IPS-18c (cell line): ENCODE measurements around the gene DCP1B.

Experiments
- H3K4me3 ChIP-seq: 2 replicates; pipeline ENCODE4 v1.7.0; 2013; ENCODE audit warnings: low read depth, mild to moderate bottlenecking, low read length, moderate library complexity; ENCODE audit not compliant: insufficient read depth
- H3K9me3 ChIP-seq: one replicate; pipeline ENCODE4 v1.6.1; 2013; ENCODE audit warnings: mild to moderate bottlenecking, low read length, moderate library complexity; ENCODE audit not compliant: control insufficient read depth, insufficient read depth

The DCP1B gene

GRCh38 chr12:1930803-1931597 is 73.3 kb downstream of the DCP1B start:
- no peaks in the 10 kb centered on the region for H3K9me3 ChIP-seq

GRCh38 chr12:1929985-1930802 is 74.1 kb downstream of the DCP1B start:
- no peaks in the 10 kb centered on the region for H3K9me3 ChIP-seq
- H3K4me3 ChIP-seq, result no peak overlapping the region

More at GRCh38 chr12:1930803-1931597, 73.3 kb downstream of the DCP1B start:
- H3K4me3 ChIP-seq, result no peak overlapping the region

DNA sequence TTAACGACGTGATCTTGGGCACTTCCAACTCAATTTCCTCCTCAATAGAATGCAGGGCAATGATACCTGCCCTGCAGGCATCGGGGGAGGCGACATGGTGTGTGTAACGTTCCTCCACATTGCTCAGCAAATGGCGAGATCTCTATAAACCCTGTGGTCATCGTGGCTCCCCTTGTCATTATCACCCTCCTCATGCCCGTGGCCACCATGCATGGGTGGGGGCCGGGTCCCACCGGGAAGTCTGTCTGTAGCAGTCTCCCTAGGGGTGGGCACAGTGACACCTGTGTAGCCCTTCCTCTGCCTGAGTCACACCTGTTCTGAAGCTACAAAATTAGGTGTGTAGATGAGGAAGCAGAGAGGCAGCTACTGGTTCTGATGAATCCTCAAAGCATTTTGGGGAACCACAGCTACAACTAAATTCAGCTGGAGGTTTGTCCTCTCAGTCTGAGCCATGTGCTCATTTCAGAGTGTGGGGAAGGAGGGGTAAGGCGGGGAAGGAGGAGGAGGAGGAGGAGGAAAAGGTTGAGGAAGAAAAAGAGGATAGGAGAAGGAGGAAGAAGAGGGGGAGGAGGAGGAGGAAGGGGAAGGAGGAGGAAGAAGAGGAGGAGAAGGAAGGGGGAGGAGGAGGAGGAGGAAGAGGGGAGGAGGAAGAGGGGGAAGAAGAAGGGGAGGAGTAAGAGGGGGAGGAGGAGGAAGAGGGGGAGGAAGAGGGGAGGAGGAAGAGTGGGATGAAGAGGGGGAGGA is 74.8 kb downstream of the DCP1B start:
- Histone ChIP-seq H3K4me3 (no peak overlapping the region), H3K9me3 (no peaks in the 10 kb centered on the region)

DNA sequence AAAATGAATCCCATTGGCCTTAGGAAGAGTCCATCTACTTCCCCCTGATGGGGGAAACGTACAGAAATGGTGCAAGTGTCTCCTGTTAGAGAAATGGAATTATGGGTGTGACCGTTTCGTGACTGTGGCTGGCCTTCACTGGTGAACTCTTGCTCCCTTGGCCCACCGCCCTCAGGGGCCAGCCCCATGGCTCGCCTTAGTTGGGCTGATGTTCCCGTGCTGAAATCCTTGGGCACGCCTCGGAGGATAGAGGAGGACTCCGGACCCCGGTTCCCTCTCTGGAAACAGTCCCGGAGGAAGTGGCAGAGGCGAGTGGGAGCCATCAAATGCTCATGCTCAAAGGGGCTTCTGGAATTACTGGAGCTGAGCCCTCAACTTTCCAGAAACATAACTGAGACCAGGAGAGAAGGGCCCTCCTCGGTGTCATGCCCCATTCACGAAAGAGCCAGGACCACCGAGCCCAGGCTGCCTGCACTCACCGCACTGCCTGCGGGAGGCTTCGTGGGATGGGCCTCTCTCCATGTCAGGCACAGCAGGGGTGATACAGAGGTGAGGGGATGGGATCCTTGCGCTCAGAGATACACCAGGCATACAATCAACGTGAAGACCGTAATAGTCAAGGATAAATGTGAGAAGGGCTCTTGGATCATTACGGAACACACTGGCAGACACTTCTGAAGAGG is 75.7 kb downstream of the DCP1B start:
- H3K9me3 ChIP-seq, result no peaks in the 10 kb centered on the region
- H3K4me3 ChIP-seq, result no peak overlapping the region

DNA sequence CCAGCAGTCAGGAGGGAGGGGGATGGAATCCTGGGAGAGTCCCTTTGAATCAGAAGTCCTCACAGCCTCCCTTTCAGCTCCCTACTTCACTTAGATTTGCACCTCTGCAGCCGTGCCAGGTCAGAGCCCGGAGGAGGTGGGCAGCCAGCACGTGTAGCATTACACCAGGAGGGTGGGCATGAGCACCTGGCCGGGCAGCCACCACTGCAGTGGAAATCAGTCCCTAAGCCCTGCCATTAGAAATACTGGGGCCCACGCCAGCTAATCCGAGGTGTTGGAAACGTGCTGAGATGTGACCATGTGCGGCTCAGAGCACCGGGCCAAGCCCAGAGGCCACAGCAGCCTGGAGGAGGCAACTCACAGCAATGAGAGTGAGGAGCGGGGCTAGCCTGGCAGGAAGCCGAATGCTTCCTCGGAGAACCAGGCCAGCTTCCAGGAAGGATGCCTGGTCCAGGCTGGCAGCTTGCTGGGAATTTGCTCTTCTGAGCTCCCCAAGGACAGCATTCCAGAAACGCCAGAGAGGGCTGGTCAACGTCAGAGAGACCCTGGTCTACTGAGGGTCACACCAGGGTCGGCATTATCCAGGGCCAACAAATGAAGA is 76.4 kb downstream of the DCP1B start:
- Histone ChIP-seq H3K9me3 (peaks cover under 1% of the 10 kb centered on the region), H3K4me3 (no peak overlapping the region)

- Histone ChIP-seq H3K4me3 (no peak overlapping the region), H3K9me3 (peaks cover 3% of the 10 kb centered on the region)
Measured at GRCh38 chr12:1927051-1927680, 77.1 kb downstream of the DCP1B start.

- Histone ChIP-seq H3K9me3 (peaks cover 3% of the 10 kb centered on the region), H3K4me3 (no peak overlapping the region)
Measured at GRCh38 chr12:1926251-1926657, 78.0 kb downstream of the DCP1B start.

GRCh38 chr12:1925684-1926006 is 78.6 kb downstream of the DCP1B start:
- H3K4me3 ChIP-seq, result no peak overlapping the region
- peaks cover 3% of the 10 kb centered on the region for H3K9me3 ChIP-seq

GRCh38 chr12:1924996-1925683 is 79.1 kb downstream of the DCP1B start:
- peaks cover 3% of the 10 kb centered on the region for H3K9me3 ChIP-seq
- H3K4me3 ChIP-seq, result no peak overlapping the region

DNA sequence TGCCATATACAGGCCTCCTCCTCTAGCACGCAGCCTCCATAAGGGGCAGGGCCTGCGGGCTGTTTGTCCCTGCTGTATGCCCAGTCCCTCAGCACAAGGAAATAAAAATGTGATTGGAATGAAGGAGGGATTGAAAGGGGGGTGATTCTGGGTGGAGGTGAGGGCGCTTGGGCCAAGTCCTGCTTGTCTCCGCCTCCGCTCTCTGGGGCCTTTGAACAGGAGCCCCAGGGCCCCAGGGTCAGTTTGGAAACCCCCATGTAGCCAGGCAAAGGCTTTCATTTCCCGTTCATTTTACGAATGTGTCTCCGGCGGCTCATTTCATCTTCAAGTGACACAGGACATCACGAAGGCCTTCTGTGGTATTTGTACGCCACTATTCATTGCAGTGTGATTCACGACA is 81.3 kb downstream of the DCP1B start:
- peaks cover 3% of the 10 kb centered on the region for H3K9me3 ChIP-seq
- no peak overlapping the region for H3K4me3 ChIP-seq

- peaks cover 3% of the 10 kb centered on the region for H3K9me3 ChIP-seq
- H3K4me3 ChIP-seq, result no peak overlapping the region
Measured at GRCh38 chr12:1922075-1922709, 82.1 kb downstream of the DCP1B start.

GRCh38 chr12:1920971-1921370 is 83.3 kb downstream of the DCP1B start:
- H3K4me3 ChIP-seq, result no peak overlapping the region
- H3K9me3 ChIP-seq, result peaks cover 3% of the 10 kb centered on the region

GRCh38 chr12:1920436-1920835 is 83.8 kb downstream of the DCP1B start:
- Histone ChIP-seq H3K4me3 (no peak overlapping the region), H3K9me3 (peaks cover 3% of the 10 kb centered on the region)

DNA sequence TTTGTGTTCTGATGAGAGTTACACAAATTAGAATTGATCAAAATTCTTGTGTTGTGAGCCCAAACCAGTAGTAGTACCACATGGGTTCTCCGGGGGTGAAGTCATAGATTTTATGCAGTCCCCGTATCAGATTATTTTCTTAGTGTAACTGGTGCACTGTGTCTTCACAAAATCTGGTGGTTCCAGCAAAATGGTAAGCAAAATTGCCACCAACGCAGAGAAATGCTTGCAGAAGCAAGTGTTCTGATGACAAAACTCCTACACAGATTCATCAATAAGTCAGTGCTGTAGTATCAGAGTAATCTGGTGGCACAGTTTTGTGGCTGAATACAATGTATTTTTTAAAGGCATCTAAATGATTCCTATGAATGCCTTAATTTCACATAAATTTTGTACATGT is 84.5 kb downstream of the DCP1B start:
- Histone ChIP-seq H3K9me3 (peaks cover 3% of the 10 kb centered on the region), H3K4me3 (no peak overlapping the region)

DNA sequence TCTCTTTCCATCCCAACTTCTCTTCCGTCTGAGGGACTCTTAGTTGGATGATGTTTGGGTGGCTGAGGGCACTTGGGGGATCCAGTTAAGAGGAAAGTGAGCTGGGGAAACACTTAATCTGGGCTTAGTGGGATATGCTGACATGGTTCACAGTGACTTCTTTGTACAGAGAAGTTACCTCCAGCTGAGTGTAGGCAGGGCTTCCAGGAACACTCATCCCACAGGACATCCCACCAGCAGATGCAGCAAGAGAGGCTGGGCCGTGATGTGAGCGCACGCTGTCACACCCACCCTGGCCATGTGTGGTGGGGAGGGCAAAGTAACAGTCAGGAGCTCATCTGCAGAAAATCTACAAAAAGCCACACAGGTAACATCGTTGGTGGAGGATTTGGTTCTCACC is 85.0 kb downstream of the DCP1B start:
- Histone ChIP-seq H3K9me3 (peaks cover 3% of the 10 kb centered on the region), H3K4me3 (no peak overlapping the region)

GRCh38 chr12:1918884-1919236 is 85.4 kb downstream of the DCP1B start:
- H3K4me3 ChIP-seq, result no peak overlapping the region; the same call in 1 of the 2 replicates

More at GRCh38 chr12:1918884-1919236, 85.4 kb downstream of the DCP1B start:
- H3K9me3 ChIP-seq, result peaks cover 3% of the 10 kb centered on the region
